HepG2 (cell line): Measurements from ENCODE around the gene BIRC2. TPM values are rescaled to one million over a fixed set of nuclear protein-coding genes. Genes with fewer than 3 reads are reported as not detected.

Experiments
- ATAC-seq: fragments of 200-7000 bp; cut with Tn5 transposase; 3 replicates; pipeline ENCODE4 v1.9.1; 2020; ENCODE audit warnings: mild to moderate bottlenecking, moderate library complexity
- BruUV-seq: library from RNA; stranded (reverse); fragments of 400-500 nt; replicated peaks from 2 replicates; lab custom pipeline; 2021; lab: Mats Ljungman, UMichigan
- CTCF ChIA-PET: fragments of 300-600 bp; formaldehyde crosslinking; extraction: SDS; loops from one replicate; lab custom pipeline; 2021; ENCODE audit warnings: low total read pairs, inconsistent platforms, low intra/inter-chr PET ratio; lab: Yijun Ruan, JAX
- POLR2A ChIA-PET: fragments of 350-600 bp; sonication (Branson Sonifier 250); formaldehyde crosslinking; loops from one replicate; lab custom pipeline; 2020; ENCODE audit warnings: antibody characterized with exemption, inconsistent platforms; lab: Yijun Ruan, JAX
- DNase-seq: peaks from one replicate; pipeline ENCODE4 v3.0.0-alpha.2; 2015; ENCODE audit warnings: low spot score
- FAIRE-seq: peaks from 3 replicates; lab custom pipeline; 2011; peaks lifted over from hg19 to GRCh38; lab: Jason Lieb, UNC
- H2AFZ ChIP-seq: one replicate; pipeline ENCODE4 v1.6.1; 2011; ENCODE audit warnings: low read length, inconsistent platforms
- H3K27ac ChIP-seq: fragments of 300-600 bp; 3 replicates; pipeline ENCODE4 v1.8.0; 2011; ENCODE audit warnings: mixed run types, mild to moderate bottlenecking, mixed read lengths, low read length, inconsistent platforms; ENCODE audit not compliant: insufficient read depth; ENCODE audit errors: extremely low read length
- H3K27me3 ChIP-seq, 2 experiments: fragments of 200-600 bp in 1 of 2; 2 replicates in 1 of 2; 3 replicates in 1 of 2; pipeline versions ENCODE4 v1.6.0 to v1.8.0; 2011; ENCODE audit warnings: low read length in 2 of 2, mild to moderate bottlenecking in 2 of 2, moderate library complexity in 2 of 2, inconsistent platforms in 1 of 2; ENCODE audit not compliant: insufficient read depth in 2 of 2, control insufficient read depth in 1 of 2
- H3K36me3 ChIP-seq, 2 experiments: fragments of 200-600 bp in 1 of 2; replicated peaks in 1 of 2; 2 replicates in 1 of 2; 3 replicates in 1 of 2; pipeline versions ENCODE4 v1.5.1 to v1.8.0; 2011; ENCODE audit warnings: low read length in 2 of 2, inconsistent platforms in 1 of 2; ENCODE audit not compliant: insufficient read depth in 2 of 2, control insufficient read depth in 1 of 2
- H3K4me1 ChIP-seq: 2 replicates; pipeline ENCODE4 v1.5.1; 2012; ENCODE audit warnings: low read length, inconsistent platforms; ENCODE audit not compliant: insufficient read depth
- H3K4me2 ChIP-seq: 2 replicates; pipeline ENCODE4 v1.6.0; 2011; ENCODE audit warnings: low read depth, low read length, inconsistent platforms
- H3K4me3 ChIP-seq, 3 experiments: fragments of 200-600 bp in 1 of 3; sonication (generic), shearing (Covaris generic) in 1 of 3; replicated peaks in 1 of 3; 2 replicates each; pipeline ENCODE4 v1.5.1; 2011 to 2016; ENCODE audit warnings: low read length in 3 of 3, inconsistent platforms in 2 of 3, low read depth in 2 of 3, mild to moderate bottlenecking in 2 of 3, control low read depth in 1 of 3, mixed read lengths in 1 of 3; ENCODE audit not compliant: insufficient read depth in 1 of 3
- H3K79me2 ChIP-seq: one replicate; pipeline ENCODE4 v1.6.1; 2011; ENCODE audit warnings: low read length, inconsistent platforms; ENCODE audit not compliant: insufficient read depth
- H3K9ac ChIP-seq: 2 replicates; pipeline ENCODE4 v1.6.0; 2011; ENCODE audit warnings: mild to moderate bottlenecking, low read depth, low read length, inconsistent platforms; ENCODE audit not compliant: insufficient read depth
- H3K9me3 ChIP-seq: 2 replicates; pipeline ENCODE4 v1.5.1; 2012; ENCODE audit warnings: mild to moderate bottlenecking, low read length
- H4K20me1 ChIP-seq: 2 replicates; pipeline ENCODE4 v1.6.0; 2011; ENCODE audit warnings: inconsistent platforms, mild to moderate bottlenecking, low read length, moderate library complexity; ENCODE audit not compliant: insufficient read depth
- MED13 ChIP-seq: sonication (generic); formaldehyde crosslinking; IDR thresholded peaks from 2 replicates; pipeline ENCODE4 v1.5.0; 2020; ENCODE audit warnings: missing genetic modification reagents
- POLR2AphosphoS5 ChIP-seq: IDR thresholded peaks from 2 replicates; pipeline ENCODE4 v1.6.1; 2012; ENCODE audit warnings: low read depth, low read length
- RBM22 ChIP-seq: fragments of 200-400 bp; formaldehyde crosslinking; optimal IDR thresholded peaks from 2 replicates; pipeline ENCODE3; 2017; ENCODE audit warnings: mild to moderate bottlenecking, low read length, moderate library complexity
- ZNF333 ChIP-seq: sonication (generic); formaldehyde crosslinking; IDR thresholded peaks from 2 replicates; pipeline ENCODE4 v1.4.0; 2020; ENCODE audit warnings: mild to moderate bottlenecking, missing genetic modification reagents, borderline replicate concordance
- ZNF687 ChIP-seq: sonication (generic); formaldehyde crosslinking; IDR thresholded peaks from 2 replicates; pipeline ENCODE4 v1.5.1; 2020; ENCODE audit warnings: mild to moderate bottlenecking, missing genetic modification reagents, moderate library complexity
- WGBS: methylation state at CpG from one replicate; pipeline ENCODE4 v1.1.6; 2017; ENCODE audit warnings: low lambda C conversion rate; 5-methylcytosine and 5-hydroxymethylcytosine counted together
- in situ Hi-C: cut with HindIII; loops from 2 replicates; pipeline ENCODE4 v1.10.0; 2017; ENCODE audit warnings: low pct_unique_long_range_greater_than_20kb; ENCODE audit not compliant: extremely low pct_ligation_motif_present
- intact Hi-C: fragments of 100-400 bp; cut with micrococcal nuclease; formaldehyde crosslinking; loops from one replicate; pipeline ENCODE4 v1.10.0; 2022; ENCODE audit not compliant: unreplicated experiment
- polyA plus RNA-seq, 8 experiments: library from polyadenylated mRNA; depleted of rRNA in 3 of 8; stranded (reverse) in 7 of 8; unstranded in 1 of 8; fragments of >200 nt; fragmentation: Illumina TruSeq in 4 of 8; extraction: Trizol in 4 of 8; gene quantifications; 2 replicates each; pipeline versions ENCODE4 v1.2.1 to v1.2.3, GENCODE V29; 2011 to 2016; ENCODE audit warnings: low read depth in 4 of 8, missing spikeins in 1 of 8, mixed read lengths in 1 of 8; ENCODE audit not compliant: insufficient read depth in 1 of 8
- total RNA-seq, 5 experiments: library from RNA; depleted of rRNA; stranded (reverse); fragments of >200 nt; fragmentation: Illumina TruSeq; extraction: Trizol; gene quantifications; 2 replicates each; pipeline ENCODE4 v1.2.3, GENCODE V29; 2016; ENCODE audit warnings: low read depth in 1 of 5

The BIRC2 gene
- total and polyA plus RNA-seq, 2 of the 13 experiments (the other 11 are each of a cell fraction or from before 2014, with no cell fraction given): 61.7 to 62.2 TPM

- Histone ChIP-seq H3K27me3 (no peaks in the 10 kb centered on the region), H3K27ac (no peak overlapping the region), H3K79me2 (peaks cover 98% of the 10 kb centered on the region), H3K4me1 (peaks cover 69% of the 10 kb centered on the region), H3K4me2 (no peak overlapping the region), H3K9ac (no peak overlapping the region), H4K20me1 (peaks cover 99% of the 10 kb centered on the region), H3K36me3 (peaks cover 19 to 46% of the 10 kb centered on the region in 2 experiments), H3K9me3 (no peaks in the 10 kb centered on the region), H2AFZ (no peak overlapping the region), H3K4me3 (no peak overlapping the region)
- TF ChIP-seq RBM22 (peak; percentile 68), ZNF333 (CRISPR knock-in tag) (no peak)
- DNase-seq (no peak), ATAC-seq (no peak), FAIRE-seq (no peak)
- CTCF ChIA-PET: no interaction called here
- in situ Hi-C loops (no loop called here), intact Hi-C loops (loop anchor here (5.0 kb wide), 1 partner anchor 36 kb away; no protein-coding TSS in a partner anchor)
- 94% methylated on average over 7 of the region's 7 CpGs for WGBS
- POLR2A ChIA-PET: no interaction called here
- no TSS peak for BruUV-seq
These were observed 64.1 kb downstream of the BIRC2 start for GRCh38 chr11:102411142-102411541.

GRCh38 chr11:102413497-102413896 lies 66.5 kb downstream of the BIRC2 start:
- WGBS: 93% methylated on average over 3 of the region's 4 CpGs
- no peak overlapping the region for H3K9ac ChIP-seq
- BruUV-seq: no TSS peak
- DNase-seq (no peak), ATAC-seq (0 out of 3 replicates have a peak, but pooled peaks have one; percentile 25), FAIRE-seq (no peak)
- H3K4me2 ChIP-seq: no peak overlapping the region
- TF ChIP-seq POLR2AphosphoS5: 0 out of 2 replicates have a peak, but pooled peaks have one; percentile 12
- peak; percentile 58 for TF ChIP-seq RBM22
- peak; percentile 21; the same call in 1 of the 2 replicates for TF ChIP-seq ZNF687
- TF ChIP-seq MED13 (CRISPR knock-in tag): no peak
- H3K4me1 ChIP-seq: peaks cover 75% of the 10 kb centered on the region
- H2AFZ ChIP-seq: no peak overlapping the region
- no peak overlapping the region for H3K27ac ChIP-seq
- in situ Hi-C loops (no loop called here), intact Hi-C loops (loop anchor here (5.0 kb wide), 1 partner anchor 34 kb away; no protein-coding TSS in a partner anchor)
- H3K36me3 ChIP-seq: peaks cover 12 to 39% of the 10 kb centered on the region in 2 experiments
- peaks cover 99% of the 10 kb centered on the region for H4K20me1 ChIP-seq
- ChIA-PET CTCF (no interaction called here), POLR2A (interaction anchor here (1.5 kb wide), 1 partner anchor 38 kb away, joined by 4 read pairs; no protein-coding TSS in a partner anchor)
- no peaks in the 10 kb centered on the region for H3K9me3 ChIP-seq
- H3K4me3 ChIP-seq: no peak overlapping the region
- no peaks in the 10 kb centered on the region for H3K27me3 ChIP-seq
- H3K79me2 ChIP-seq: peaks cover 100% of the 10 kb centered on the region
